D341Med (cell line): ENCODE data around the gene DNAAF8.
A peak's percentile ranks its signal among the peaks of the same experiment; 100 is the strongest.

Experiments
- DNase-seq: peaks from one replicate; pipeline ENCODE4 v3.0.0; 2012; ENCODE audit warnings: low spot score

The DNAAF8 gene

GRCh38 chr16:4752351-4753100, 18.2 kb downstream of the DNAAF8 start:
- peak; percentile 12 for DNase-seq

- no peak for DNase-seq
These were observed 18.9 kb downstream of the DNAAF8 start for GRCh38 chr16:4753227-4753626.

DNA sequence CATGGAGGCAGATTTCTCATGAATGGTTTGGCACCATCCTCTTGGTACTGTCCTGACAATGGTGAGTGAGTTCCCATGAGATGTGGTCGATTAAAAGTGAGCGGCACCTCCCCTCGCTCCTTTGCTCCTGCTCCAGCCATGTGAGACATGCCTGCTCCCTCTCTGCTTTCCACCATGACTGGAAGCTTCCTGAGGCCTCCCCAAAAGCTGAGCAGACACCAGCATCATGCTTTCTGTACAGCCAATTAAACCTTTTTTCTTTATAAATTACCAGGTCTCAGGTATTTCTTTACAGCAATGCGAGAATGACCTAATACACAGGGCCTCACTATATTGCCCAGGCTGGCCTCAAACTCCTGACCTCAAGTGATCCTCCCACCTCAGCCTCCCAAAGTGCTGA, 20.5 kb downstream of the DNAAF8 start:
- no peak for DNase-seq

DNA sequence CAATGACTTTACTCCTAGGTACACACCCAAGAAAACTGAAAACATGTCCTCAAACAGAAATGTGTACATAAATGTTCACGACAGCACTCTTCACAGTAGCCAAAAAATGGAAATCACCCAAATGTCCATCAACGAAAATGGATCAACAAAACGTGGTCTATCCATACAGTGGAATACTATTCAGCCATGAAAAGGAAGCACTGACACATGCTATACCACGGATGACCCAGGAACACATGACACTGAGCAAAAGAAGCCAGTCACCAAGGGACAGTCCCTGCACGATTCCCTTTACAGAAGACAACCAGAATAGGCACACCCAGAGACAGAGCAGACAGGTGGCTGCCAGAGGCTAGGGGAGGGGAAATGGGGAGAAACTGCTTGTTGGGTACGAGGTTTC, 21.4 kb downstream of the DNAAF8 start:
- DNase-seq, result peak; percentile 3

DNA sequence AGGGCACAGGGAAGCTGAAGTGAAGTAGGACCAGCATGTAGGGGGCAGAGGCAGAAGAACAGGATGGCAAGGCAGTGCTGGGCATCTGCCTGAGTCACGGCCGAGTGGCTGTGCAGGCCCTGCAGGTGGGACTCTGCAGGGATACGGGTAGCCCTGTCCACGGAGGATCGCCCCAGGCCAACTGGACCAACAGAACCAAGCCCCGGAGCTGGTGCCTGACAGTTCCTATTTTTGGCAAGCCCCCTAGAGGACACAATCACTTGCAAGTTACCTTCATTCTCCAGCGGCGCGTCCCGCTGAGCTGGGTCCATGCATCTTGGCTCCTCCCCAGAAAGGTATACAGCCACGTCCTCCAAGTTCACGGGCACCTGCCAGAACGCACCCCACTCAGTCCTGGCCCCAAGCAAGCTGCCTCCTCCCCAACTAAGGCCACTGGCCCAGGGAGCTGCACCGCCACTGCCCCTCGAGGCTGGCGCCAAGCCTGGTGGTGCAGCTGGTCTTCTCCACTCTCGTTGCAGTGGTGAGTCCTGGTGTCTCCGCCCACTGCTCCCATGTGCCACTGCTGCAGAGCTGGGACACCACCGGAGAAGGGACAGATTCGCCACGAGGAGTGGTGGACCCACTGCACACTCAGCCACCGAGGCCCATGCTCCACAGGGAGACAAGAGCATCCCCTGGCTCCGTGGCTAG, 26.0 kb downstream of the DNAAF8 start:
- peak; percentile 9 for DNase-seq

DNA sequence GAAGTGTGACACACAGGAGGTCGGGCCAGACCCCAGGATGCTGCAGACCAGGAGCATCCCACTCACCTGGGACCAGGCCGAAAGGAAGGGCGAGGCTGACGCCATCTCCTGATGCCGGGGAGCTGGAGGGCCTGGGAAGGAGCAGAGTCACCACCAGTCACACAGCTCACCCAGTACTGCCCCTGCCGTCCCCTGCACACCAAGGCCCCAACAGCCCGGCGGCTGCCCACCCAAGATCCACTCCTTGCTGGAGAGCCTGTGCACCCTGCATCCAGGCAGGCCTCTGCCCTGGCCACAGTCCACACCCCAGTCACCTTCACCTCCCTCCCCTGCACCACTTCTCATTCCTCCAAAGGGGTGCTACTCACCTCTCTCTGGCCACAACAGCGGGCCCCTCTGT, 27.9 kb downstream of the DNAAF8 start:
- DNase-seq, result no peak

DNA sequence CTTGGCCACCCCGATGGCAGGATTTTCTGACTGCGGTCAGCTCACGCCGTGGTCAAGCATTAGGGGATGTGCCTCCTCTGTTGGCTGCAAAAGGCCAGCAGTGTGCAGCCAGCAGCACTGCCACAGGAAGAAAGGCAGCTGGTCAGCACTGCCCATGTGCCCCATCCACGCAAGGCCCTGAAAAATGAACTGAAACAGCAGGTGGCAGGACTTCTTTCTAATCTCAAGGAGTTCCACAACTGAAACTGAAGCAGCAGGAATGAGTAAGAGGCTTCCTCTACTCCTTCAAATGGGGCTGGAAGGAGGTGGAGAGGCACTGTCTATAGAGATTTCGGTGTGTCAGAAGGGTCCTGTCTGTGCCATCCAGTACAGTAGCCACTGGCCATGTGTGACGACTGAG, 29.5 kb downstream of the DNAAF8 start:
- peak; percentile 4 for DNase-seq

DNA sequence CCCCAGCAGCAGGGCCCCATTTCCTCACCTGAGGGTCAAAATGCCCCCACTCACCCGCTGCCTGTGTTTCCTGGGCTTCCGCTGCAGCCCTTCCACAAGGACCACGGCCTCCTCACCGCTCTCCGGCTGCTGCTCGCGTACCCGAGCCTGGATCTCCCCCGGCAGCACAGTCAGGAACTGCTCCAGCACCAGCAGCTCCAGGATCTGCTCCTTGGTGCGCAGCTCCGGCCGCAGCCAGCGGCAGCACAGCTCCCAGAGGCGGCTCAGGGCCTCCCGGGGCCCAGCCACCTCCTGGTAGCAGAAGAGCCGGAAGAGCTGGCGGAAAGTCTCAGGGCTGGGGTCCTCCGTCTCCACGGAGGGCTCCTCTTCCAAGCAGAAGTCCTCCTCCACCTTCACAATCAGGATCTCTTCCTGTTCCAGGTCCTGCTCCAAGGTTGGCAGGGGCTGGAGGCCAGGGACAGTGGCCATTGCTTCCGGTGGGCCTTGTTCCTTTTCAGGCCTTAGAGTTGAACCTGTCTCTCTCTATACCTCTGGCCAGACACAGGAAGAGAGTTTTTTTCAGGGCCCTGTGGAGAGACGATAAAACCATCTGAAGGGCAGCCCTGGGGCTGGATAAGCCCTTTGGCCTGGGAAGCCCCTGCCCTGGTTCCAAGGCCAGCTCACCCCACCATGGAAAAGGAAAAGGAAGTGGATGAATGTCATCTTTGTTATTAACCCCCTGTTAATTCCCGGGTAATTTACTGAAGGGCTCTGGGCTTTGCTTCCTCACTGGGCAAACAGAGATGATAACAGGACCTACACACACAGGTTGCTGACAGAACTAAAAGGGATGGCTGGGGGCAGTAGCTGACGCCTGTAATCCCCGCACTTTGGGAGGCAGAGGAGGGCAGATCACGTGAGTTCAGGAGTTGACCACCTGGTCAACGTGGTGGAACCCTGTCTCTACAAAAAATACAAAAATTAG, 31.5 kb downstream of the DNAAF8 start:
- no peak for DNase-seq

GRCh38 chr16:4766875-4767628, 32.7 kb downstream of the DNAAF8 start, which contains the start of gene ZNF500:
Gene ZNF500, minus strand, starts transcription at chr16:4767162. Its CDS starts 1,184 bp downstream, at chr16:4765978.
- DNase-seq, result peak; percentile 96

DNA sequence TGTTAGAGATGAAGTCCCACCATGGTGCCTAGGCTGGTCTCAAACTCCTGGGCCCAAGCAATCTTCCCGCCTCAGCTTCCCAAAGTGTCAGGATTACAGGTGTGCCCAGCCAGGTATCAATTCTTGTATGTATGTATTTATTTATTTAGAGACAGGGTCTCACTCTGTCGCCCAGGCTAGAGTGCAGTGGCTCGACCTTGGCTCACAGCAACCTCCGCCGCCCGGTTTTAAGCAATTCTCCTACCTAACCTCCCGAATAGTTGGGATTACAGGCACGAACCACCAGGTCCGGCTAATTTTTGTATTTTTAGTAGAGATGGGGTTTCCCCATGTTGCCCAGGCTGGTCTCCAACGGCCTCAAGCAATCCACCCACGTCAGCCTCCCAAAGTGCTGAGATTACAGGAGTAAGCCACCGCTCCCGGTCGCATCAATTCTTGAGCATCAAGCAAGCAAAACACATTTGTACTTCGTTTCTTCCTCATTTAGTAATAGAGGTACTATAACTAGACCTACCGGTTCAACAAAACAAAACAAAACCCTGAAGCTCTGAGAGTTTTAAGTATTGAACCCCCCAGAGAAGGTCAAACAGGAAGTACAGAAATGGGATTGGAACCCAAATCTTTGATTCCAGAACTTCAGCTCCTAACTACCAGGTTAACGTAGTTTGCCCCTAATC, 33.7 kb downstream of the DNAAF8 start:
- no peak for DNase-seq

DNA sequence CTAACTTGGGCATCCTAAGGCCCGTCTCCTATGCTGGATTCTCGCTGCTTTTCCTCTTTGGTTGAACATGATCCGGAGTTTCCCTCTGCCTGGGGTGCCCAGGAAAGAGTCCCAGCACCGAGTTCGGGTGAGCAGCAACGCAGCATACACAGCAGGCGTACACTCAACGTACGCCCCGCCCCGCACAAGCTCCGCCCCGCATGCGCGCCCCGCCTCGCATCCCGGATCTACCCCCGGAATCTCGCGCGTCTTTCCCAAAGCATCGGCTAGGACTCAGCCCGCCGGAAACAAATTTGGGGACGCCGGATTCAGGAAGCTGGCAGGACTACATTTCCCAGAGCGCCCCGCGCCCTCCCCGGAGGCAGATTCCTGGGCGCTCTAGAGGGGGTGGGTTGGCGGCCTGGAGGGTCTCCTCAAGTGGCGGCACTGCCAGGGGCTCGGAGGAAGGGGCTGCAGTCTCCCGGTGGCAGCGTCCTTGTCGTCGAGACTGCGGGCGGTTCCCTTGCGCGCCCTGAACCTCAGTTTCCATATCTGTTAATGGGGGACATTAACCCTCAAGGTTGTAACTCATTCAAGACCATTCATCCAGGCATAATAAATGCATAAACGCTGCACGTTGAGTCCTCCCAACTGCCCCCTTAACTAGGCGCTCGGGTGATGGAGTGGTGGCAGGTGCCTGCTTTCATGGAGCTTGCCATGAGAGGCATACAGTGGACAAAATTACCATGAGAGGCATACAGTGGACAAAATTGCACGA, 34.4 kb downstream of the DNAAF8 start:
- peak; percentile 94 for DNase-seq

DNA sequence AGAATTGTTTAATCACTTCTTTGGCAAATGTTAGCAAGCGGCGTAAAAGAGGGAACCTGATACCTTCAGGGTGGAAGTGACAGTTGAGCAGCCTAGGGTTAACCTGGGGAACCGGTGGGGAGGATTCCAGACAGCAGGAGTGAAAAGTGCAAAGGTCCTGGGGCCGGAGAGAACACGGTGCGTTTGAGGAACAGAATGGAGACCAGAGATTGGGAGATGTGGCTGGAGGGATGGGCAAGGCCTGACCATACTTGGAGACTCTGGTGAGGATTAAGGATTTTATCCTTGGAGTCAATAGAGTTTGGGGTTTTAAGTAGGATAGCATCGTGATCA, 34.9 kb downstream of the DNAAF8 start:
- DNase-seq, result no peak

- no peak for DNase-seq
These were observed 37.3 kb downstream of the DNAAF8 start for GRCh38 chr16:4771646-4772045.

GRCh38 chr16:4772351-4772750, 38.0 kb downstream of the DNAAF8 start:
- no peak for DNase-seq

DNA sequence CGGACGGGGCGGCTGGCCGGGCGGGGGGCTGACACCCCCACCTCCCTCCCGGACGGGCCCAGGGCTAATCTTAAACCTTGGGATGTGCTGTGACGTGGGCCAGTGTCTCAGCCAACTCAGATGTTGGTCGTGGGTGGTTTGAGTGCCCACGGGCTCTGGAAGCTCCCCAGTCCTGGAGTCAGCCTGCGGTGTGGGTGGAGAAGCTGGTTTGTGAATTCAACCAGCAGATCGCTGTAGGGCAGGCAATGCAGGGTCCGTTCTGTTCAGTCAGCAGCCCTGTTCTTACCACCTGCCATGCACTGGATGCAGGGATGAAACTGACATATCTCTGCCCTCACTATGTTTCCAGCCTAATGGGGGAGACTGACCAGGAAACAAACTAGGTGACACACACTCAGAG, 40.7 kb downstream of the DNAAF8 start:
- DNase-seq, result no peak

DNA sequence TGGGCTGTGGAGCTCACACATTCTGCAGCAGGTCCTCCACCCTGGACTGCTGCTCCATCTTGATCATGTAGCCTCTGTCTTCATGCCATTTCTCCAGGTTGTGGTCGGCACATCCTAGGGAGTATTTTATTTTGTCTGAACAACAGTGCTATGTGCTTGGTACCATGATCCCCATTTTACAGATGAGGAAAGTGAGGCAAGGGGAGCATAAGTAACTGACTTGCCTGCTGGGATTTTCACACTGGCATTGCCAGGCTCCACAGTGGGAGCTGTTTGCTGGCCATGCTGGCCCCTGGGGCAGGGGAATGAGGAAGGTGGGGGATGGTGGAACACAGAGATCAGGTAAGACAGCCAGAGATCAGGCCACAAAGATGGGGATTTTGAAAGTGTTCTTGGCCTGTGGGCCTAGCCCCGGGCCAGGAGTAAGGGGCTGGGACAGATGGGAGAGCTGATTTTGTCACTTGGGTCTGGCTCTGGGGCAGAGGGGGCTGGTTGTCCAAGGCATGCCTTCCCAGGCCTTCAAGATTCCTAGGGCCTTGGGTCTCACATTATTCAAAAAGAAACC, 41.9 kb downstream of the DNAAF8 start:
- DNase-seq, result no peak

DNA sequence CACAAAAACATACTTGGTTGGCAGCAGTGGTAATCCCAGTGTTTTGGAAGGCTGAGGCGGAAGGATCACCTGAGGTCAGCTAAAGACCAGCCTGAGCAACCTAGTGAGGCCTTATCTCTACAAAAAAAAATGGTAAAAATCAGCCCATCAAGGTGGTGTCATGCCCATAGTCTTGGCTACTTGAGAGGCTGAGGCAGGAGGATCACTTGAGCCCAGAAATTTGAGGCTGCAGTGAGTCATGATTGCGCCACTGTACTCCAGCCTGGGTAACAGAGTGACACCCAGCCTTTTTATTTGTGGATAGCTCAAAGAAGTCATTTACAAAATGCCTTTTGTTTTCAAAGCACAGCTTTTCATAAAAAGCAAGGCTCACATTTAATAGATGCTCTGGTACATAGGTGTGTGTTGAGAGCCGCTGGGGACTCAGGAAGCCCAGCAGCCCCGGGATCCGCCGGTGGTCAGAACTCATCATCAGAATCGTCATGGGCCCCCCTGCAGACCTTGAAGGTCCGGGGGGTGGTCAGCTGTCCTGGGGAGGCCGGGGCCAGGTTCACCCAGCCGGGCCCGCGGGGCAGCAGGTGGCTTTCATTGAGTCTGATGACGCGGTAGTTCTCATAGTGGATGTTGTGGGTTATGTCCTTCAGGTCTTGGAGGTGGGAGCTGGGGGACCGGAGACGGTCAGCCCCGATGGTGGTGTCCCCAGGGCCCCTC, 43.2 kb downstream of the DNAAF8 start:
- DNase-seq, result no peak

- no peak for DNase-seq
These were observed 43.7 kb downstream of the DNAAF8 start for GRCh38 chr16:4778050-4778392.

- no peak for DNase-seq
These were observed 45.9 kb downstream of the DNAAF8 start for GRCh38 chr16:4780235-4780634.
